ENCODE data around the gene IGF2BP2. TPM values are rescaled to one million over a fixed set of nuclear protein-coding genes. Genes with fewer than 3 reads are reported as not detected.

The IGF2BP2 gene
- total and polyA plus RNA-seq, 9 of the 15 experiments (the other 6 are each of a cell fraction or from before 2014, with no cell fraction given) = 3.2 to 59.6 (median 30.5) TPM

DNA sequence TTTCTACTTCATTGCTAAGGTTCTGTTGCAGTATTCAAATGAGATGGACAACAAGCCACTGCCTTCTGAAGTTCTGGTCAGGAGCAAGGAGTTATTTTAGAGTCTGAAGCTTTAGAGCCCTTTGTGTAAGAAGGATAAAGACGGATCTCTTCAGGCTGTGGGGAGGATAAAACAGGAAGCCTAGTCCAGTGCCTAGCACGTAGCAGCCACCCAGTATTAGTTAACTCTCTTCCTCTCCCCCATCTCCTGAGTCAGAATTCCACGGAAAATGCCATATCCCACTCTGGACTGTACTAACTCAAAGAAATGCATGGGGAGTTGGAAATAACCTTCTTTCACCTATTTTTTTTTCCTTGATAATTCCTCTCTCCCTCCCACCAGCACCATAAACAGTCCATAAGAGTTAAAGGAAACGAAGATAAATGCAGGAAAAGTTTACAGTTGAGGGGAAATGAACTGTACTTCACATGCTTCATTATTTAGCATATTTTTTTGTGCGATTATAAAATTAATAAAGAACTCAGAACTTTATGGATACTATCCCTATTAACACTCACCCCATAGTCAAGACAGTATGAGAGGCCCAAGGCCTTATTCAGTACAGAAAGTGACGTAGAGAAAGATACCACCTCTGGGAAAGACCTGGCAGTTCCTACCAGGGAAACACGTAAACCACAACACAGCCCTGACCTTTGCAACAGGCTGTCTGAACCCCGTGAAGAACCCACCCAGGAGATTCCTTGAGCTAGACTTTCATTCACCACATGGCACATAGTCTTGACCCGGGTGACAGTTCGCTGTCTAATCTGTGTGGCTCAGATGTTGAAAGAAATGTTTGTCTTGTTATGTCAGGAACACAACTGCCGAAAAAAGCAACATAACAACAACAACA lies 9.2 kb downstream of the IGF2BP2 start (continued):
- no peak for TF ChIP-seq STAT6 (CRISPR knock-in tag; IDR thresholded peaks at IDR 0.05)
- TF ChIP-seq TAF9B (IDR thresholded peaks at IDR 0.05; ENCODE audit: partially characterized antibody) = peak; percentile 34
- 0 out of 2 replicates have a peak, but pooled peaks have one; percentile 41 for TF ChIP-seq SMAD4 (CRISPR knock-in tag; conservative IDR thresholded peaks at IDR 0.05)
- peak; percentile 10; the same call in 1 of the 2 replicates for TF ChIP-seq SMARCA4 (IDR thresholded peaks at IDR 0.05)
- no peak; the same call in 1 of the 2 replicates for TF ChIP-seq ATF3 (IDR thresholded peaks at IDR 0.05)
- no peak for TF ChIP-seq ATF3 (CRISPR knock-in tag; conservative IDR thresholded peaks at IDR 0.05)
- no peak for TF ChIP-seq ZNF311 (CRISPR knock-in tag; IDR thresholded peaks at IDR 0.05)
- no peak for TF ChIP-seq EHMT2 (IDR thresholded peaks at IDR 0.05)
- TF ChIP-seq, protein P1, sequence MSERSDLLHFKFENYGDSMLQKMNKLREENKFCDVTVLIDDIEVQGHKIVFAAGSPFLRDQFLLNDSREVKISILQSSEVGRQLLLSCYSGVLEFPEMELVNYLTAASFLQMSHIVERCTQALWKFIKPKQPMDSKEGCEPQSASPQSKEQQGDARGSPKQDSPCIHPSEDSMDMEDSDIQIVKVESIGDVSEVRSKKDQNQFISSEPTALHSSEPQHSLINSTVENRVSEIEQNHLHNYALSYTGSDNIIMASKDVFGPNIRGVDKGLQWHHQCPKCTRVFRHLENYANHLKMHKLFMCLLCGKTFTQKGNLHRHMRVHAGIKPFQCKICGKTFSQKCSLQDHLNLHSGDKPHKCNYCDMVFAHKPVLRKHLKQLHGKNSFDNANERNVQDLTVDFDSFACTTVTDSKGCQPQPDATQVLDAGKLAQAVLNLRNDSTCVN (CRISPR knock-in tag; IDR thresholded peaks at IDR 0.05) = no peak
- no peak for TF ChIP-seq TEAD2 (tag; IDR thresholded peaks at IDR 0.05)
- TF ChIP-seq E2F8 (IDR thresholded peaks at IDR 0.05; ENCODE audit: low read depth, partially characterized antibody) = no peak
- no peak for TF ChIP-seq NFE2L1 (tag; IDR thresholded peaks at IDR 0.05; ENCODE audit: borderline replicate concordance, low read depth)
- TF ChIP-seq CREB1 (IDR thresholded peaks at IDR 0.05) = no peak; the same call in 1 of the 2 replicates
- TF ChIP-seq CREB1 (CRISPR knock-in tag; IDR thresholded peaks at IDR 0.05) = no peak
- TF ChIP-seq RNF219 (CRISPR knock-in tag; IDR thresholded peaks at IDR 0.05) = no peak
- no peak for TF ChIP-seq ETV1 (tag; conservative IDR thresholded peaks at IDR 0.05; ENCODE audit: low read depth)
- TF ChIP-seq DPF2 (IDR thresholded peaks at IDR 0.05) = no peak; the same call in 1 of the 2 replicates
- TF ChIP-seq ARHGAP35 (IDR thresholded peaks at IDR 0.05; ENCODE audit: partially characterized antibody) = no peak
